ENCODE measurements around the gene ZNF76.
A peak's percentile ranks its signal among the peaks of the same experiment; 100 is the strongest.

Gene ZNF76

GRCh38 chr6:35259194-35259947, at the start of gene ZNF76:
Gene ZNF76 (plus strand): TSS chr6:35259735. CDS start chr6:35281152, 21,417 bp downstream.
- peak; percentile 96 for DNase-seq

DNA sequence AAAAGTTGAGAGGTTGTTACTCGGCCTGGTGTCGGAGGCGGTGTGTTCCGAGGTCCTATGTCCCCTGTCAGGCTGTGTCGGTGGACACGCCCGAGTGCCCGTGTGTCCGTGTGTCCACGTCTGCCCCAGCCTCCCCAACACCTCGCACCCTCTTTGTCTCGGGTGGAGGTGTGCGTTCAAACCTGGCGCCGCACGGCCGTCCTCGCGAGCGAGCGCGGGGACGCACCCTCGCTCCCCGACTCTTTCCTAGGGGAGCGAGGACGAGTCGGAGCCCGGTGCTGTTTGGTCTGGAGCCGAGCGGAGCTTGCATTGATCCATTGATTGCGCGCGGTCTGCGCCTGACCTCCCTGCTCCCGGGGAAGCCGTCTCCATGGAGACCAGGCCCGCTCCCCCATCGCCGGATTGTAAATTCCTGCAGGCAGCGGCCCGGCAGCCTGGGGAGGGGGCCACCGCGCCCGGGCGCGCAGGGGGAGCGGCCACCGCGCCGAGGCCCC, 46.2 kb upstream of the ZNF76 start:
- DNase-seq: no peak

GRCh38 chr6:35213824-35214756, 45.4 kb upstream of the ZNF76 start, which contains the start of gene SCUBE3:
Gene SCUBE3 (plus strand): TSS chr6:35213956. CDS start chr6:35214419, 463 bp downstream.
- no peak for DNase-seq

DNA sequence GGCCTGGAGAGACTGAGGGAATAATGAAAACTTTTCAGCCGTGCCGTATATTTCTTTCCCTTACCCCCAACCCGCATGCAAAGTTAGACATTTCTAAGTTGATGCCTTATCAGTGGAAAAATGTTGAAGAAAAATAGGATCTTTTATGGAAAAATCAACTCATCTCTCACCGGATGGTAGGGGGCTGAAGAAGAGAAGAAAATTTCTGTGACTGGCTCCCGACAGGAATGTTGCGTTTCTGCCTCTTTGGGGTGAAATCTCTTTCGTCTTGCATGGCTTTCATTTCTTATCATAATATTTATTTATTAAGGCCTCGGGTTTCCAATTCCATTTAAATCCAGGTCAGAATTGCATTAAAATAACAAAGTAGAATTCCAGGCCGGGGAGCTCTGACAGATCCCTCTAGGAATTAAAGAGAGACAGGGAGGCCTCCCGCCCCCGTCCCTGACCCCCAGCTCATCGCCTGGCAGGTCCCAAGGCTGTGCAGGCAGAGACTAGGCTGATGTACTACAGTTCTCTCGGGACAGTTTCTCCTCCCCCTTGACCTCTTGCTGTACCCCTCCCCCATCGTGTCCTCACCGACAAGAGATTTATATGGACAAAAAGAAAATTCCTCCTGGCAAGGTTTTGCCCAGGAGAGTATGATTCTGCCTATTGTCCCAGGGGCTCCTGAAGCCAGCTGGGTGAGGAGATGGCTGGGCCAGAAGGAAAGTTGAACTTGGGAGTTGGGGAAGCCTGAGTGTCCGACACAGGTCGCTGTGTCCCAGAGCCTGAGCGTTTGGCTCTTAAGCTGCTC, 44.5 kb upstream of the ZNF76 start:
- DNase-seq: no peak

- DNase-seq: no peak
Measured at GRCh38 chr6:35215665-35216411, 43.7 kb upstream of the ZNF76 start.

GRCh38 chr6:35216412-35216732, 43.2 kb upstream of the ZNF76 start:
- DNase-seq: no peak

DNA sequence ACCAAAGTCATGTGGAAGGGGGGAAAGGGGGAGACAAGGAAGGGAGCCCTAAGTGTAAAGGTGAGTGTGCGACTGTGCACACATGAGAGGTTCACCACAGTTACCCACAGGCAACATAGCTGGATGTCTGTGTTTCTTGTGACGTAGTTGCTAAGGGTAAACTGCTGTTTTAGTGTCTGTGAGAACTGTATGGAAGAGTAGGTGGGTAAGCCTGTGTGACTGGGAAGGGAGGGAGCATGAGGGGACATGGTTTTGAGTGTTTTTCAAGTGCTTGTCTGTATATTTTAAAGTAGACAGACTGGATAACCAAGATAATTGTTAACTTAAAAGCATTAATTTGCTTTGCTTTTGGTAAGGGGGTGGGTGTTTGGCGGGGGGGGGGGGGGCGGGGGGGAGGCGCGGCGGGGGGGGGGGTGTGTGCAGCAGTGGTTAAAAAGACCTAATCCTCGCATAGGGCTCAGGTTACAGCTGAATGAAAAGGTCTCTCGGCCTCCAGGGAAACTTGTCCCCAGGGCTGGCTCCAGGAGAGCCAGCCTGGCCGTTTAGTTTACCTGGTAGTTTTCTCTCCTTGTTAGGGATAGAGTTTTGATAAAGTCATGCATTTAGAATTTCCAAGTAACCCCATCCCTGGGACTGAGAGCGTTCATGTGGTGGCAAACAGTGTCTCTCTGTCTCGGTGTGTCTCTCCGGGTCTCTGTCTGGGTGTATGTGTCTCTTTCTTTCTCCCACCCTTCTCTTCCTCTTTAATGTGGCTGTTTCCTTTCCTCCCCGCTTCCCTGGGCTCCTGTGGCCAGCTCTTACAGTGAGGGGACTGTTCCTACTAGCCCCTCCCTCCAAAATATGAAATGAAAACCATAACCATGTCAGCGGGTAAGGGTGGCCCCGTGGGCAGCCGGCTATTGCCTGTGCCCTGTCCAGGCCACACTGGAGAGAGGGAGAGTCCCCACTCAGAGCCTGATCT, 42.4 kb upstream of the ZNF76 start:
- DNase-seq: no peak

DNA sequence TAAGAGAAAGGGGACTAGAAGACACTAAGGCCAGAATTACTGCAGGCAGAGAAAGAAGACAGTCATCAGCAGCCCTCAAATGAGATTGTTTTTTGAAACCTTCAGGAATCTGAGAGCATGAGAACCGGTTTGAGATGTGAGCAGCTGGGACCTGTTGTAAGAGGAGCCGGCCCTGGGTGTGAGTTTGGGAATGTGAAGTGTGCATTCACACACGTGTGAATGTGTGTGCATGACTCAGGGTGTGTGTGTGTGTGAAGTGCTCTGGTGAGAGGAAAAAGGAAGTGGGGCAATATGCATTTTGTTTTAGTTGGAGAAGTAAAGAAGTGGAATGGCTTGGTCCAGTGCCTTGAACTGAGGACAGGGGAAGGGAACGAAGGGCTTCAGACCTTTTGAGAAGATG, 41.5 kb upstream of the ZNF76 start:
- no peak for DNase-seq

DNA sequence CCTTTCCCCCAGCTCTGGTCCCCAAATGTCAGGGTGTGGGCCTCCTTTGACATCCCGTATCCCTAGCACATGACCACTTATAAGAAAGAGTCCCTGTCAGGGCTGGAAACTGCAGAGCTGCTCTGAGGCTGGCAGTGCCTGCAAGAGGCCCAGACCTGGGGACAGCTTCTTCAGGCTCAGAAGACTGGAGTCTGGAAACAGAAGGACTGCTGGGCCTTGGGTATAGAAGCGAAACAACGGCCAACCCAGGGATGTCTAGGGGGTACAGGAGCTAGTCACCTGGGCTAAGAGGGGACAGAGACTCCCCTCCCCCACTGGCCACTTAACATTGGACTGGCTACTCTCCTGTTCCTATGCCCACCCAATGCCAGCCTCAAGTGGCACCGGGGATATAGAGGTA, 41.1 kb upstream of the ZNF76 start:
- DNase-seq: no peak

DNA sequence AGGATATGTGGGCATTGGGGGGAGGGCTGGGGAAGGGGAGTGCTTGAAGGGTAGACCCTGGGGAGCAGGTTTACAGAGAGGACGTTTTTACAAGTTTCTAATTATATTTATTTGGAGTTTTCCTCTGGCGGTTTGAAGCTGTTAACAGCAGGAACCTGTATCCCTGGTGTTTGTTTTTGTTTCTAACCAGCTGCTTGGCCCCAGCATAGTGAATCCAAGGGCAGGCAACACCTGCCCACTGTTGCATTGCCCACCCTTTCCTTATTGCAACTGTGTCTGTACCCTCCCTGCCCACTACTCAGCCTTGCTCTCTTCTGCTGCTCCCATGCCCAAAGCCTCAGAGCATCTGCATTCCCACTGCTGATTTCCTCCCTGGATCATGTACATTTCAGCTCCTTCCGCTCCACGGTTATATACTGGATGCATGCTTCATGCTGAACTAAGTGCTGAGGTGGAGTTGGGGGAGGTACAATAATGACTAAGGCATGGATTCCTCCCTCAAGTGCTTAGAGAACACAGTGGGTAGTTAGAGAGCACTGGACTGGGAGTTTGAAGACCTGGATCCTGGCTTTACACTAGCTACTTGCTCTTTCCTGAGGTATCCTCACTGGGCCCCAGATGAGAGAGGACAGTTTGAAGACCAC, 39.7 kb upstream of the ZNF76 start:
- no peak for DNase-seq

GRCh38 chr6:35220711-35221110, 38.8 kb upstream of the ZNF76 start:
- DNase-seq: no peak

GRCh38 chr6:35223396-35223795, 36.1 kb upstream of the ZNF76 start:
- no peak for DNase-seq

DNA sequence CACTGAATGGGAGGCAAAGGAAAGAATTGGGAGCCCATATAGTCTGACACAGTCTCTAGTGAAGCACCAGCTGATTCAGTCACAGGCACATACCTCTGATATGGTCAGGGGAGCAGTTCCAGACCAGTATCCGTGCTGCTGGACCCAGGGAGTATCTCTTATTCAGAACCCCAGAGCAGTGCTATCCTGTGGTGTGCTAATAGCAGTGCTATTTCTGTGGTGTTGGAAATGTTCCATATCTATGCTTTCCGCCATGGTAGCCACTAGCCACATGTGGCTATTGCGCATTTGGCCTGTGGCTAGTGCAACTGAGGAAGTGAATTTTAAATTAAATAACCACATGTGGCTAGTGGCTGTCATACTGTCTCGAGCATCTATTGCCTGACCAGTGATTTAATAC, 34.8 kb upstream of the ZNF76 start:
- no peak for DNase-seq

GRCh38 chr6:35228481-35228880, 31.1 kb upstream of the ZNF76 start:
- no peak for DNase-seq

- DNase-seq: no peak
Measured at GRCh38 chr6:35229304-35229703, 30.2 kb upstream of the ZNF76 start.

DNA sequence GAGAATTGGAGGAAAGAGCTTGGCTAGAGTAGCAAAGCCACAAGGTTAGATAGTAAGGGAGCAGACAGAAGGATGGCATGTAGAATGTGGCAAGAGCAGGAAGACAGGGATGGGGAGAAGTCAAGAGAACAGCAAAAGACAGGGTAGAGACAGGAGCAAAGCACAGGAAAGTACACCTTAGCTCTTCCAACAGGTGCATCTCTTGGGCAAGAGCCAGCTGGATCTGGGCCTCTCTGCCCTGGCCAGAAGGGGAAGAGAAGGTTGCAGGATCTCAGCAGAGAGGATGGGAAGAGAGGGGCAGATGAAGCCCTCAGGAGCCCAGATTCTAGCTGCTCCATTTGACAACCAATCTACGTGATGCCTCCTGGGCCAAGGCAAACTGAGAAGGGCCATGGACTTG, 29.0 kb upstream of the ZNF76 start:
- no peak for DNase-seq

DNA sequence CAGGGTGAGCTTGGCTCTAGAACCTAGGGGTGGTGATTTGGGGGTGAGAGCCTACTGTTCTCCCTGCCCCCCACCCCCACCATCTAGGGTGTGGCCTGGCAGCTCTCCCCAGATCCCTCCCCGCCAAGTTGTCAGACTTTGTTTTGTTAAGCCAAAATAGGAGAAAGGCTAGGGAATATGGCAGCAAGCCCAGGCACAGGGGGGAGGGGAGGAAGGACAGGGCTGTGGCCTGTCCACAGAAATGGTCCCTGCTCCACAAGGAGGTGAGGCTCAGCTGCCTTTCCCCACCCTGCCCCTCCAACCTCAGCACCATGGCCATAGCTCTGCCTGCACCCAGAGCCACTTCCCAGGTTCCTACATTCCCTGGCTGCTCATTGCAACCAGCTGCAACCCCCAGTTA, 28.6 kb upstream of the ZNF76 start:
- DNase-seq: no peak

DNA sequence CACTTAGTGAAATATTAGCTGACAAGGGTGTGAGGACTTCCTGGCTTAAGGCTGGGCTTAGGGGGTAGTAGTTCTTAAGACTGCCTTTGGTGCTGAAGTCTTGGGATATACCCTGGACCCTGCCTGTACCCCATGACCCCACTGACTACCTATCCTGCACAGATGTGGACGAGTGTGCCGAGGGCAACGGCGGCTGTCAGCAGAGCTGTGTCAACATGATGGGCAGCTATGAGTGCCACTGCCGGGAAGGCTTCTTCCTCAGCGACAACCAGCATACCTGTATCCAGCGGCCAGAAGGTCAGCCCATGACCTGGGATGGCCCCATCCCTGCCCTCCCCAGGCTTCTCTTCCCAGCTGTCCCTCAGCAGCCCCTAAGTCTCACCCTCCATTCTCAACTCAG, 28.0 kb upstream of the ZNF76 start:
- DNase-seq: no peak

- DNase-seq: no peak
Measured at GRCh38 chr6:35234901-35235300, 24.6 kb upstream of the ZNF76 start.

- no peak for DNase-seq
Measured at GRCh38 chr6:35236223-35236622, 23.3 kb upstream of the ZNF76 start.

DNA sequence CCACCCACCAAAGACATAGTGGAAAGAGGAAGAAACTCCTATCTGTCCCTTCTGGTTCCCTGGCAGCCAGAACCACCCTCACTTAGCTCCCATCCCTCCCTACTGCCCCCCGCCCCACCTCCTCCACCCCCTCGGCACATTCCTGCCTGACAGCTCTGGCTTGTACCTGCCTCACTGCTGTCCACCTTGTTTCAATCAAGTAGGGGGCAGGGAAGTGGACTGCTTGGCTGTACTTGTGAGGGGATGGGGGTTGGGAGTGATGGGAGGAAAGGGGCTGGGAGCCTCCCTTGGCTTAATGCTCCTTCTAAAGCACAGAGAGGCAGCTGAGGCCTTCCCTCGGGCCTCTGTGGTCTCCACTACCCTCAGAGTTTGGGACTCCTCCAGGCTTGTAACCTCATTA, 22.1 kb upstream of the ZNF76 start:
- no peak for DNase-seq

Data from hematopoietic multipotent progenitor cell treated with erythropoietin and hydrocortisone succinate and interleukin-3 and kit ligand, for 8 days (in vitro differentiated cells).